ENCODE measurements around the gene MAML3.

- TF ChIP-seq CTCF (IDR thresholded peaks at IDR 0.05; ENCODE audit: low read depth, low read length) (no peak), EZH2phosphoT487 (IDR thresholded peaks at IDR 0.05; ENCODE audit: low read depth) (no peak)
These were observed 59.3 kb downstream of the MAML3 start for GRCh38 chr4:140094438-140095420.
